GM18858 (cell line): Measurements from ENCODE around the gene USP53.
"Not testable (repeated sequence)": the region's sequence is repeated elsewhere in the genome, so short reads cannot be mapped to it uniquely, and the experiment has no call there.

Experiments used
- ATAC-seq: cut with Tn5 transposase; IDR thresholded peaks from one replicate; pipeline ENCODE4 v1.9.1; 2021; ENCODE audit not compliant: unreplicated experiment

USP53 gene

DNA sequence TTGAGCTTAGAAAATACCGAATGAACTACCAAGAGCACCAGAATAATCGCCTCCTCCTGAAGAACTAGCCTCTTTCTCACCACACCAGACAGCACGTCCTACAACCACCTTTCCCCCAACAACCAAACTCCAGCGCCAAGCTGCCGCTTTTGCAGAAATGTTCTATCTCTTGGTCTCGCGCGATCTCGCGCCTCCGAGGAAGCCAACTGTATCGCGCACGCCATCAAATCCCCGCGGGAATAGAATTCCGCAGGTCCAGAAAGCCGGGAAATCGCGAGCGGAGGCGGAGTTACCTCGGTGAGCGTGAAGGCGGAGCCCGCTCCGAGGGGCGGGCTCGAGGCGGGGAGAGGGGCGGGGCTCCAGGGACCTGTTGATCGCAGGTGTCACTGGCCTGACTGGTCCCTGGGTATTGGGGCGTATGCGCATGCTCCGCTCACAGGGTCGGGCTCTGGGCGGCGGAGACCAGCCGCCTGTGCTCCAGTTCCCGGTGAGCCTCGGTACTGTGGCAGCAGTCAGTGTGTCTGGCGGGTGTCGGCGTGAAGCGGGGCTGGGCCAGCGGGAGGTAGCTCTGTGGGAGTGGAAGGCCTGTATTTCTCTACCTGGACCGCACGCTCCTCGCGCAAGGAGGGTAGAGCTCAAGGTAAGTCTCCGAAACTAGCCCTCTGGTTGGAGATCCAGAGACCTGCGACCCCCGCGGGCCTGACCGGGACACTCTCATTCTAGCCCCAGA lies at the start of gene USP53:
USP53 (plus strand) TSS at position 480 of the 730 bp plus-strand sequence. CDS start 27,047 bp downstream, outside the sequence.
- peak; percentile 84 for ATAC-seq

DNA sequence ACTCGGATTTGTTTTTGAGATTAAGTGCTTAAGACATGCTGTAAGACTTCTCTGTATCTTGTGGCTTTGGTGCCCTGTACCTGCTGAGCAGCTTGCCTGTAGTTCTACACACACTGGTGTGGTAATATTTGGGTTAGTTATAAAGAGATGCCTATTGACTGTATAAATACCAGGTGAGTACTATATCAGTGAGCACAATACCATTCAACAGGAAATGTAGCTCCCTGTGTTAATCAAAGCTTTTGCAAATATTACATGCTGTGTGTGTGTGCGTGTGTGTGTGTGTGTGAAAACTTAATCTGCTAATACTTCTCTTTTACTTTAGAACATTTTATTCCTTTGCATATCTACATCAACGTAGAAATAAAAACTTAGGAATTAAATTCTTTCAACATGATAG lies 46.7 kb upstream of the USP53 start:
- ATAC-seq, result no peak

DNA sequence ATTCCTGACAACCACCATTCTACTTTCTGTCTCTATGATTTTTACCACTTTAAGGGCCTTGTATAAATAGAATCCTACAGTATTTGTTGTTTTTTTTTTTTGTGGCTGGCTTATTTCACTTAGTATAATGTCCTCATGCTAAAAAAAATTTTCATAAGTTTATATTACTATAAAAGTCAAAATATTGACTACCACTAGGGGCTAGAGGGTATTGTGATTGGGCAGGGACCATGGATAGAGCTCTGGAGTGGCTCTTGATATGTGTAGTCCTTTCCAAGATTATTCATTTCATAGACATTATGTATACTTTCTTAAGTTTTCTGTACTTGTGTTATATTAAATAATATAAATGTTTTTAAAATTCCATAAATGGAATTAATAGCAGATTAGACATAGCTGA lies 42.3 kb upstream of the USP53 start:
- ATAC-seq, result no peak

DNA sequence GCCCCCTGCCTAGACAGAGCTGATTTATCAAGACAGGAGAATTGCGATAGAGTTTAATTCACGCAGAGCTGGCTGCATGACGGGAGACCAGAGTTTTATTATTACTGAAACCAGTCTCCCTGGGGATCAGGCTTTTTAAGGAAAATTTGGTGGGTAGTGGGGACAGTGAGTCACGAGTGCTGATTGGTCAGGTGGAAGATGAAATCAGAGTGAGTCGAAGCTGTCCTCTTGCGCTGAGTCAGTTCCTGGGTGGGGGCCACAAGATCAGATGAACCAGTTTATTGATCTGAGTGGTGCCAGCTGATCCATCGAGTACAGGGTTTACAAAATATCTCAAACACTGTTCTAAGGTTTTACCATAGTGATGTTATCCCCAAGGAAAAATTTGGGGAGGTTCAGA lies 40.3 kb upstream of the USP53 start:
- ATAC-seq, result no peak

DNA sequence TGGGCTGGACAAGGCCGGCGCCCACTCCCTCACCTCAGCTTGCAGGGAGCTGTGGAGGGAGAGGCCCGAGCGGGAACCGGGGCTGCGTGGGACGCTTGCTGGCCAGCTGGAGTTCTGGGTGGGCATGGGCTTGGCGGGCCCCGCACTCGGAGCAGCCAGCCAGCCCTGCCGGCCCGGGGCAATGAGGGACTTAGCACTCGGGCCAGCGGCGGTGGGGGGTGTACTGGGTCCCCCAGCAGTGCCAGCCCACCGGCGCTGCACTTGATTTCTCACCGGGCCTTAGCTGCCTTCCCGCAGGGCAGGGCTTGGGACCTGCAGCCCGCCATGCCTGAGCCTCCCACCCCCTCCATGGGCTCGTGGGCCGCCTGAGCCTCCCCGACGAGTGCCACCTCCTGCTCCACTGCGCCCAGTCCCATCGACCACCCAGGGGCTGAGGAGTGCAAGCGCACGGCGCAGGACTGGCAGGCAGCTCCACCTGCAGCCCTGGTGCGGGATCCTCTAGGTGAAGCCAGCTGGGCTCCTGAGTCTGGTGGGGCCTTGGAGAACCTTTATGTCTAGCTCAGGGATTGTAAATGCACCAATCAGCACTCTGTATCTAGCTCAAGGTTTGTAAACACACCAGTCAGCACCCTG lies 38.7 kb upstream of the USP53 start:
- ATAC-seq, result not testable (repeated sequence)

DNA sequence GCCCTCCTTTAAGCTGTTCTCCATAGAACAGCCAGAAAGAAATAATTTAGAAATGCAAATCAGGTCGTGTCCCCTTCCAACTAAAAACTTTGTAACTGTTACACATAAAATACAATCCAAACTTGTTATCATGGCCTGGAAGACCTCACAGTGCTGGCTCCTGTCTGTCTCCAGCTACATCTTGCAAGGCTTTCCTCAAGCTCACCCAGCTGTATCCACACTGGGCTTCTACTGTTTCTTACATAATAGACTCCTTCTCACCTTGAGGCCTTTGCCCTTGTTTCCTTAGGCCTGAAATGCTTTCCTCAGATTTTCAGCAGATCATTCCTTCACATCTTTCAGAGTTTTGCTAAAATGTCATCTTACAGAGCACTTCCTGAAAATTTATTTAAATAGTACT lies 33.5 kb upstream of the USP53 start:
- ATAC-seq, result no peak

DNA sequence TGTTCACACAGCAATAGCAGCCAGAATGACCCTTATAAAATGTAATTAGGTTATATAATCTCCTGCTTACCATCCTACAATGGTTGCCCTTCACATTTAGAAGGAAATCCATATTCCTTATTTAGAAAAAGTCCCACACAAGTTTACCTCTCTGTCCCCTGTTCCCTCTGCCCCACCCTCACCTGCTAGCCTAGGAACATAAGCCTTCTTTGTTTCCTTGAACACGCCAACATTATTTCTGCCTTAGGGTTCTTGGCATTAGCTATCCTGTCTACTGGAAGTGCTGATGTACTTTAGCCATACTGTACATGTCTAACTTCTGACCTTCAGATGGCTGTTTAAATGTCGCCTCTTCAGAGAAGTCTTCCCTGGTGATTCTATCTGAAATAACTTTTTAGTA lies 28.4 kb upstream of the USP53 start:
- ATAC-seq, result no peak

DNA sequence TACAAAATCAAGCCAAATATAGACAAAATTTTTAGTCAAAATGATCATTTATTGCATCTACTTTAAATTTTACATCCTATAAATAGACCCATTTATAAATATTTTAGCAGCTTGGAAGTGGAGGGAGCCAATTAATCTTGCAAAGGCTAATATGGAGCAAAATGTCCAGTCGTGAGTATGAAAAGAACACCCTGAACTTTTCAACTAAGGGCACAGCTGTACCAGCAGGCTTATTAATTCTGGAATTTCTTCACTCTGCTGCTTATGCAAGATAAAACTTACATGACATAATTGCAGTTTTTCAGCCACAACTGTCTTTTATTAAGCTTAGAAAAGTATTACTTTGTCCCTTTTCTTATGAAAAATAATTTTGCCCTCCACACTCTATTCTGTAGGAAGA lies 22.9 kb upstream of the USP53 start:
- no peak for ATAC-seq

DNA sequence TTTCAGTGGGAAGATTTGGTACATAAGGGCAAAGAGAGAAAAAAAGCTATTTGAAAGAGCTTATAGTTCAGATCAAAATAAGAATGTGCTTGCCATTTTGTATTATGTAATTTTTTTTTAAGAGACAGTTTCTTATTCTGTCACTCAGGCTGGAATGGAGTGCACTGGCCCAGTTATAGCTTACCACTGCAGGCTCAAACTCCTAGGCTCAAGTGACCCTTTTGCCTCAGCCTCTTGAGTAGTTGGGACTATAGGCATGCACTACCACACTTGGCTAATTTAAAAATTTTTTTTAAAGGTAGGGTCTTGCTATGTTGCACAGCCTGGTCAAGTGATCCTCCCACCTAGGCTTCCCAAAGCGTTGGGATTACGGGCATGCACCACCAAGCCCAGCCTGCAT lies 22.2 kb upstream of the USP53 start:
- no peak for ATAC-seq

DNA sequence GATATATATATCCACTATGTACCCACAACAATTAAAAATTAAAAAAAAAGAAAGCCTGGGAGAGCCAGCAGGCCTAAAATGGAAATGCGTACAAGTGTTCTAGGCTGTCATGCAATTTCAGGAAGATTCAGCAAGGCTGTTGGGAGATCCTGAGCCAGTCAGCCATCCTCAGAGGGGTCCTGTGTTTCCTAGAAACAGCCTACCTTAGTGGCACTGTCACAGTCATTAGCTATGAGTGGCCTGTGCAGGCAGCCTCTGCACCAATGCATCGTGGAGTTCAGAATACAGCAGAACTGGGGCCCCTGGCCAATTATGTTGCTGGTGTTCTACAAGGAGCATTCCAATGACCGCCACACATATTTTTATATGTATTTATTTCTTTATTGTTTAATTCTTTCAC lies 21.0 kb upstream of the USP53 start:
- no peak for ATAC-seq

DNA sequence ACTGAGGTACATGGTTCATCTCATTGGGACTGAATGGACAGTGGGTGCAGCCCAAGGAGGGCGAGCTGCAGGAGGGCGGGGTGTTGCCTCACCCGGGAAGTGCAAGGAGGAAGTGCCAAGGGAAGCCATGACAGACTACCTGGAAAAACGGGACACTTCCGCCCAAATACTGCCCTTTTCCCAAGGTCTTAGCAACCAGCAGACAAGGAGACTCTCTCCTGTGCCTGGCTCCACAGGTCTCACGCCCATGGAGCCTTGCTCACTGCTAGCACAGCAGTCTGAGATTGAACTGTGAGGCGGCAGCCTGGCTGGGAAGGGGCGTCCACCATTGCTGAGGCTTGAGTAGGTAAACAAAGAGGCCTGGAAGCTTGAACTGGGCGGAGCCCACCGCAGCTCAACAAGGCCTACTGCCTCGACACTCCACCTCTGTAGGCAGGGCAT lies 14.7 kb upstream of the USP53 start:
- no peak for ATAC-seq

DNA sequence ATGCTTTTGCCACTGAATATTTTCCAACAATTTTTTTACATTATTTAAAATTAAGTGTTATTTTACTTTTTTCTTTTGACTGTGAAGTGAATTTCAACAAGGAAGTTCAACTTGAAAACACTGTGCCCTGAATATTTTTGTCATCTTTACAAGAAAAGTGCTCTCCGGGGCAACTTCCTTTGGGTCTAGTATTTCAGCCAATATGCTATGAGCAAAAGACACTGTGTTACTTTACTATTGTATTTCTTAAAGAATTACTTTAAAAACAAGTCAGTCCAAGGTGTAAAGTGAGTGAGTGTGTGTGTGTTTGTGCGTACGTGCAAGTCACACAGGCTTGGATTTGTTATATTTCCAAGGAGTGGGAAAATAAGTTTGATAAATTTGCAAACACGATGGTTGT lies 7.6 kb upstream of the USP53 start:
- ATAC-seq, result no peak

DNA sequence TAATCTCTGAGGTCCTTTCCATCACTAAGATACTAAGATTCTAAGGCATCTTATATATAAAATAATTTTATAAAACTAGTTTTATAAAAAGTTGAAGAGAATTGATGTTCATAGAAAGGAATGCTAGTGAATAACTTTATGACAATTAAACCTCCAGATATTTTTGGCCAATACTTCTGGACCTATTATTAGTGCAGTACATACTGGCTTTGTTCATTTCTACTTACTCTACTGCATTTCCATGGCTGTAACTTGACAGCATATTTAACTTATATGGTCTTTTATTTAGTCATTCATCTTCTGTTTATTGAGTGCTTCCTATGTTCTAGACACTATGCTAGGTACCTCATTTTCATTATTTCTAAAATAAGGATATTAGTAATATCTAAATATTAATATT lies 6.8 kb upstream of the USP53 start:
- ATAC-seq, result no peak

DNA sequence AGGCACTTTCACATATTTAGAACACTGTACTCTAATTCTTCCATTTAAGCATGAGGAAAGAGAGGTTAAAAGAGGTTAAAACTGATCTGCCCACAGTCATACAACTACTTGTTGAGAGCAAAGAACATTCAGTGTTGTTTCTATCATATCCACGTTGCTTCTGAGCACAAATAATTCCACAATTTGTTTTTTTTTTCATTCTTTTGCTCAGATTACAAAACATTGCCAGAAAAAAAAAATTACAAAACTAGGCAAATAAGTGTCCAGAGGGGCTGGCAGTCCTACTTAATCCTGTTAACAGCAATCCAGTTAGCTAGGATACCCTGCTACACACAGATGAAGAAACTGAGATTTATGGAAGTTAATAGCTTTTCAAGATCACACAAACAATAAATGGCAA lies 6.3 kb upstream of the USP53 start:
- no peak for ATAC-seq

DNA sequence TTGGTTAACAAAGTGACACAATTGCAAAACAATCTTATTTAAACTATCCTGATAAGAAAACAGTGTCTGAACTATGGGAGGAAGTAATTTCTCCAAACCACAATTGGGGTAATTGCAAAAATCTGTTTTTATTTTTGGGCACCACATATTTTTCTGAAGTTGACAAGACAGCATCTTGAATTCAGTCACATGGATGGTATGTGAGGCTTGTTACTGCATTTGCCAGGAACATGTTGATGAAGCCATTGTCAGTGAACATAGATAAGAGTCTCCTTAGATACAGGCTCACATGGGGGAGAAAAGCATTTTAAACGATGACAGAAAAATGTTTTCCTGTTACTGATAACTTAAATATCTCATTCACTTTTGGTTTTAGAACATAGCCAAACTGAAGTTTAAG lies 5.5 kb upstream of the USP53 start:
- no peak for ATAC-seq

DNA sequence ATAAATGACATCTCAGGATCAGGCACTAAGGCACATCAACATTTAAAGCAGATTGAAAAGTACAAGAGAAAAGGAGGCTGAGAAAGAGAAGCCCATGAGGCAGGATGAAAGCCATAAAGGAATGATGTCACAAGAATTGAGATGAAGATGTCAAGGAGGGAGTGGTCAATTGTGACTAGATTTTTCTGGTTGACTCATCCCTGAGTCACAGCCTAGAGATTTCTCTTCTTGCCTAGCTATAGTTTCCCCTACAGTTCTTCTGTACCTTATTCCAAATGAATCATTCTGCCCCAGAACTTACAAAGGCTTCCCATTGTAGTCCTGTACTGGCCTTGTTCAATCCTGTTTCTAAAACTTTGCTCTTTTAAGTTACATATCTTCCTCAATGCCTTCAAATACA lies 3.4 kb upstream of the USP53 start:
- no peak for ATAC-seq

DNA sequence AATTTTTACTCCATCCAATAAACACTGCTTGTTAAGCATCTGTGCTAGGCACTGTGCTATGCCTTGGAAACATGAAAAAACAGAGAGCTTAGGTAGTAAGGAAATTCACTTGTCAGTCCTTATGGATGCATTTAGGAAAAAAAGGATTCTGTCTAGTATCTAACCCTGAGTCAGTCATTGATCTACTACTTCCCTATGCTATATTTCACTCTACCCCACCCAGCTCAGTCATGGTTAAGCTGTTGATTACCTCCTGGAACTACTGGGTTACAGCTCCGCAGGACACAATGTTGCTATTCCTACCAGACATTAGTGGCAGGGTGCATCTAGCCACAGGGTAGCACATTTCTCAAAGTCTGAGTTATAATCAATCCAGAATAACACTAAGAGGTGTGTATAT lies 2.9 kb upstream of the USP53 start:
- no peak for ATAC-seq

DNA sequence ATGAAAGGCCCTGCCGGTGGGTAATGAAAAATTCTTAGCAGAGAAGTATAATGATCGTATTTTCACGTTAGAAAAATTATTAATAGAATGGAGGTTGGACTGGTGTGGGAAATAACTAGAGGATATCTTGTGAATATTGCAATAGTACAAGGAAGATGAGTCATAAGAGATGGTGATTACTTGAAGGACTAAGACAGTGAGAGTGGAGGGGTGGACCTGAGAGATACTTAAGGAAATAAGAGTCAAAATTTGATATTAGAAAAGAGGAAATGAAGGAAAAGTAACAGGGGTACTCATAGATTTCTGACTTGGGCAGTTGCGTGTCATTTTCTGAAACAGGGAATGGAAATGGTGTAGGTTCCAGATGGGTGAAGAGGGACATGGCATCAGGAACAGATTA lies 1.7 kb upstream of the USP53 start:
- no peak for ATAC-seq

DNA sequence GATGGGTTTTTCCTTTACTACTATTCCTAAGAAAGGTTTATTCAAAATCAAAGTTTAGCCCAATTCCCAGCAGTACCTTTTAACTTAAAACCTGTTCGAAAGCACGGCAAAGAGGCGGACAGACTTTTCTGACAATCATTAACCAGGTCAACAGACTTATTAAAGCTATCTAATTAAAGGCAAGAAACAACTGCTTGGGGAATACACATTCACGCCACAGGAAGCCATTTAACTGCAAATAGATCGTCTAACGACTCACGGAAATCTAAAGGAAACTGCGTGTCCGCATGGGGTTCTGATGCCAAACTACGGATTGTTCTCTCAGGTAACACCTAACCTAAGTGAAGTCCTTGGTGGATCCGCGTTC lies 663 bp upstream of the USP53 start:
- no peak for ATAC-seq

DNA sequence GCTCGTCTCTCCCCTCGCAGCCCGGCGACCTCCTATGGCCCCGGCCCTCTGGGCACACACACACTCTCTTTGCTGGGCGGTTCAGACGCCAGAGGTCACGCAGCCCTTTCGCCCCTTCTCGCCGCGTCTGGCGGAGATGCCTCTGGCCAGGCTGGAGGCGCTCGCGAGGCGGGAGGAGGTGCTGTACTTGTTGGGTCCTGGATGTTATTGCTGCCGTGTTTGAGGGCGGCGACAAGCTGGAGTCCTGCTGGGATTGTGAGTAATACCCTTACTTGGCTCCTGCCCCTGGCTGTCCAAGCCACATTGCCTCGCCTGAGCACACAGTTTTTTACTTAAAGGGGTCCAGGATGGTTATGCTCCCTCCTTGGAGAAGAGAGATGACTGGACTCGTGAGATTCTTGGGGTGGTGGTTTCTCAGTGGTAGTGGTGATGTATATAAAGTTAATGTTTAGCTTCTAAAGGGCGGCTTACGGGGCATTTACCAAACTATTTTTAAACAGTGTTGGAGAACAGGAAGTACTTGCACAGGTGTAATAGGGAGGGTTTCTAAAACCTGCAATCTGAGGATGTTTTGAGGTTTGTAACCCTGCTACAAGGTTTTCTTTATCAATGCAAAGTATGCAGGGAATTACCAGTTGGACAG lies 572 bp downstream of the USP53 start:
- peak; percentile 30 for ATAC-seq

DNA sequence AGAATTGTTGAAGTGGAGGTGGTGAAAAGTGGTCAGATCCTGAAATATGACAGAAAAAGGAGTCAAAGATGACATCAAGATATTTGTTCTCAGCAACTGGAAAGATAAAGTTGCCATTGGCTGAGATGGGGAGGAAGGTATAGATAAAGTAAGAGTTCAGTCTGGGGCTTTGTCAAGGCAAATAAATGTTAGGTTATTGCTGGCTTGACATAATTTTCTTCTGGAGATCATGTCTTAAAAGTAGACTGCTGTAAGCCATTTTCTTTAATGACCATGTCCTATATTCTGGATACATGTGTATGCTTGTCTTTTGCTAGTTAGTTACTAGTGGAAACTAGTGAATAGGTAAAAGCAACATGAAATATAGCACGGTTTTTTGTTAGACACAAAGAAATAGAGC lies 5.6 kb downstream of the USP53 start:
- no peak for ATAC-seq

DNA sequence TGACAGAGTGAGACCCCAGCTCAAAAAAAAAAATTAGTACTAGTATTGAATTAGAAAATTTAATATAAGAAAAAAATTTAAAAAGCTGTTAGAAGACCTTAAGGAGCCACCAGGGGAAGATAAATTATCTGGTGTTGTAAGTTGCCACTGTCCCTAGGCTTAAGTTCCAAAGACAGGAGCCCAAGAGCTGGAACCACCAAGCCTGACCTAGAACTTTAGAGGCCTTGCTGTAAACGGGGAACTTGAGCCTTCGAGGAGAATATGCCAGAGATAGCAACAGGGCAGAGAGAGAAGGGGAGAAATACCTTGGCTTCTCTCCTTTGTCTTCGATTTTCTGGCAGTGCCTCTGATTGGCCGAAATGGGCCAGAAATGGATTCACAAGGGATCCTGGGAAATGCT lies 8.9 kb downstream of the USP53 start:
- ATAC-seq, result no peak
